ENCODE results near the gene MACROD1.

Gene MACROD1

GRCh38 chr11:64204080-64204440 lies 38.1 kb upstream of the MACROD1 start:
- Histone ChIP-seq H3K27ac (ENCODE audit: low read length) (no peak overlapping the region), H3K9me3 (ENCODE audit: control insufficient read depth, low read depth, low read length) (no peaks in the 10 kb centered on the region), H3K36me3 (ENCODE audit: control insufficient read depth, low read depth, low read length) (peaks cover 64% of the 10 kb centered on the region), H3K9ac (ENCODE audit: low read length) (no peak overlapping the region), H3K4me1 (ENCODE audit: control insufficient read depth, low read depth, low read length) (no peaks in the 10 kb centered on the region), H3K4me3 (ENCODE audit: low read length) (no peak overlapping the region), H3K27me3 (ENCODE audit: control insufficient read depth, insufficient read depth, low read length) (no peaks in the 10 kb centered on the region)

DNA sequence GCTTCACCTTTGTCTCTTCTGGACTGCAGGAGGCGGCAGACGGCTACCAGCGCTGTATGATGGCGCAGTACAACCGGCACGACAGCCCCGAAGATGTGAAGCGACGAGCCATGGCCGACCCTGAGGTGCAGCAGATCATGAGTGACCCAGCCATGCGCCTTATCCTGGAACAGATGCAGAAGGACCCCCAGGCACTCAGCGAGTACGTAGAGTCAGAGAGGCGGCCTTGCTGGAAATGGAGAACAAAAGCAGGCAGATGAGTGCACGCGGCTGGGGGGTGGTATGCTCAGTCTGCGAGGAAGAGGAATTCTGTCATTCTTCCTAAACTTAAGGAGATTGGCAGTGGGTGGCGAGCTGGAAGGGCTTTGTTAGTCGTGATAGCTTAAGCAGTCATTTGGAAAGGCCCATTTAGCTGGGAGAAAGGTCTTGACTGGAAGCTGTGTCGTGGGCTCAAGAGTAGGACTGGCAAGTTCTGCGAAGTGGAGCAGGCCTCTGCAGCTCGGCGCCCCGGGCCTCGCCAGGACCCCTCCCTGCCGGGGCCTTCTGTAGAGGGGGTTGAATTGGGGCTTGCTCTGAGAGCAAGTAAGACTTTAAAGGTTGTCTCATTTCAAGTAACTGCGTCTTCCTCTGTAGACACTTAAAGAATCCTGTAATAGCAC lies 37.6 kb upstream of the MACROD1 start:
- Histone ChIP-seq H3K36me3 (ENCODE audit: control insufficient read depth, low read depth, low read length) (peaks cover 68% of the 10 kb centered on the region), H3K4me1 (ENCODE audit: control insufficient read depth, low read depth, low read length) (no peaks in the 10 kb centered on the region), H3K9me3 (ENCODE audit: control insufficient read depth, low read depth, low read length) (no peaks in the 10 kb centered on the region), H3K27me3 (ENCODE audit: control insufficient read depth, insufficient read depth, low read length) (no peaks in the 10 kb centered on the region), H3K4me3 (ENCODE audit: low read length) (no peak overlapping the region), H3K27ac (ENCODE audit: low read length) (no peak overlapping the region), H3K9ac (ENCODE audit: low read length) (no peak overlapping the region)

GRCh38 chr11:64202992-64203391 lies 37.1 kb upstream of the MACROD1 start:
- peaks cover 73% of the 10 kb centered on the region for H3K36me3 ChIP-seq (ENCODE audit: control insufficient read depth, low read depth, low read length)
- no peak overlapping the region for H3K4me3 ChIP-seq (ENCODE audit: low read length)
- no peaks in the 10 kb centered on the region for H3K27me3 ChIP-seq (ENCODE audit: control insufficient read depth, insufficient read depth, low read length)
- H3K4me1 ChIP-seq (ENCODE audit: control insufficient read depth, low read depth, low read length): no peaks in the 10 kb centered on the region
- H3K9ac ChIP-seq (ENCODE audit: low read length): no peak overlapping the region
- H3K9me3 ChIP-seq (ENCODE audit: control insufficient read depth, low read depth, low read length): no peaks in the 10 kb centered on the region
- no peak overlapping the region for H3K27ac ChIP-seq (ENCODE audit: low read length)

DNA sequence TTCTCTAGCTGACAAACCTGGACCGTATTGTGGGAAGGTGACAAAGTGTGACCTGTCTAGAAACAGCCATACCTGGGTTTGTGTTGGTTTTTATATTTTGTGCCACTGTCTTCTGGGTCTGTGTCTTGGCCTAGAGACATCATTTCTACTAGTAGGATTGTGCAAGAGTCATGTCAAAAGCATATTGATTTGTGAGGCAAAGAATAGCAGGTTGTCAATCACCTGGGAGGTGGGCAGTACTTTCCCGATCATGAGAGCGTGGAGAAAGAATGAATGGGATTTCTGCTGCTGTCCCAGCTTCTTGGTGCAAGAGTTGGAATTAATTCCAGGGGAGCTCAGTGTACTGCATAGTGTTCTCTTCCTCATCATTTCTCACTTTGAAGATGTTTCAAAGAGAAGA lies 35.6 kb upstream of the MACROD1 start:
- H3K36me3 ChIP-seq (ENCODE audit: control insufficient read depth, low read depth, low read length): peaks cover 81% of the 10 kb centered on the region
- no peak overlapping the region for H3K27ac ChIP-seq (ENCODE audit: low read length)
- no peak overlapping the region for H3K4me3 ChIP-seq (ENCODE audit: low read length)
- H3K4me1 ChIP-seq (ENCODE audit: control insufficient read depth, low read depth, low read length): no peaks in the 10 kb centered on the region
- no peak overlapping the region for H3K9ac ChIP-seq (ENCODE audit: low read length)
- no peaks in the 10 kb centered on the region for H3K9me3 ChIP-seq (ENCODE audit: control insufficient read depth, low read depth, low read length)
- H3K27me3 ChIP-seq (ENCODE audit: control insufficient read depth, insufficient read depth, low read length): no peaks in the 10 kb centered on the region

GRCh38 chr11:64198511-64198910 lies 32.6 kb upstream of the MACROD1 start:
- peaks cover 87% of the 10 kb centered on the region for H3K36me3 ChIP-seq (ENCODE audit: control insufficient read depth, low read depth, low read length)
- no peaks in the 10 kb centered on the region for H3K4me1 ChIP-seq (ENCODE audit: control insufficient read depth, low read depth, low read length)
- no peak overlapping the region for H3K4me3 ChIP-seq (ENCODE audit: low read length)
- no peak overlapping the region for H3K27ac ChIP-seq (ENCODE audit: low read length)
- H3K9me3 ChIP-seq (ENCODE audit: control insufficient read depth, low read depth, low read length): no peaks in the 10 kb centered on the region
- H3K9ac ChIP-seq (ENCODE audit: low read length): no peak overlapping the region
- no peaks in the 10 kb centered on the region for H3K27me3 ChIP-seq (ENCODE audit: control insufficient read depth, insufficient read depth, low read length)

GRCh38 chr11:64196626-64197025 lies 30.7 kb upstream of the MACROD1 start:
- Histone ChIP-seq H3K4me3 (ENCODE audit: low read length) (no peak overlapping the region), H3K9ac (ENCODE audit: low read length) (no peak overlapping the region), H3K27me3 (ENCODE audit: control insufficient read depth, insufficient read depth, low read length) (no peaks in the 10 kb centered on the region), H3K36me3 (ENCODE audit: control insufficient read depth, low read depth, low read length) (peaks cover 84% of the 10 kb centered on the region), H3K9me3 (ENCODE audit: control insufficient read depth, low read depth, low read length) (no peaks in the 10 kb centered on the region), H3K27ac (ENCODE audit: low read length) (no peak overlapping the region), H3K4me1 (ENCODE audit: control insufficient read depth, low read depth, low read length) (no peaks in the 10 kb centered on the region)

GRCh38 chr11:64192434-64192833 lies 26.5 kb upstream of the MACROD1 start:
- peaks cover 58% of the 10 kb centered on the region for H3K36me3 ChIP-seq (ENCODE audit: control insufficient read depth, low read depth, low read length)
- no peak overlapping the region for H3K4me3 ChIP-seq (ENCODE audit: low read length)
- peaks cover 4% of the 10 kb centered on the region for H3K4me1 ChIP-seq (ENCODE audit: control insufficient read depth, low read depth, low read length)
- no peaks in the 10 kb centered on the region for H3K9me3 ChIP-seq (ENCODE audit: control insufficient read depth, low read depth, low read length)
- no peak overlapping the region for H3K9ac ChIP-seq (ENCODE audit: low read length)
- no peak overlapping the region for H3K27ac ChIP-seq (ENCODE audit: low read length)
- no peaks in the 10 kb centered on the region for H3K27me3 ChIP-seq (ENCODE audit: control insufficient read depth, insufficient read depth, low read length)

DNA sequence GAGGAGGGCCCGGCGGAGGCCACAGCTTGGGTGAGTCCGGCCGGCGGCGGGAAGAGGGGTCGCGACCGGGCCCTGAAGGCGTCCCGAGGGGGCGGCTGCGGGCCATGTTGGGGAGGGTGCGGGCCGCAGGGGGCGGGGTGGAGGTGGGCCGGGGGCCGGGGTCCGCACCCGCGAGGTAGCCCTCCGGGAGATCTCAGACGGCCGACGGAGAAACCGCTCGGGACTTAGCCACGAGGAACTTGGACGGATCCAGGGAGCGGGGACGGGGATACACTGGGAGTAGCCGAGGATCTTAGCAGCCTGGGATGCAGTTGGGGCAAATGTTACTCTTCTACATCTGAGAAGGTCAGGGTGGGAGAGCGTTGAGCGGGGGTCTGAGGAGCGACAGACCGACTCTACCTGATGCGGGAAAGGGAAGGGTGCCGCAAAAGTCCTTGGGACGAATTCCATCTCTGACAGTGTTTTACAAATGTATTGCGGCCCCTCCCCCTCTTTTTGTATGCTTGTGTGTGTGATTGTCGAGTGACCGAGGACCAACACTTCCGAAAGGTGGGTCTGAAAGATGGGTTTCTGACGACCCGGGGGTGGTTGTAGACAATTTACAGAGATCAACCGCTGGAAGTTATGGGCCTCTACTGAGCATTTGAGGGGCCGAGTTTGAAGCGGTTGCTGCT lies 20.7 kb upstream of the MACROD1 start:
- Histone ChIP-seq H3K27ac (ENCODE audit: low read length) (no peak overlapping the region), H3K9me3 (ENCODE audit: control insufficient read depth, low read depth, low read length) (no peaks in the 10 kb centered on the region), H3K4me3 (ENCODE audit: low read length) (no peak overlapping the region), H3K9ac (ENCODE audit: low read length) (no peak overlapping the region), H3K27me3 (ENCODE audit: control insufficient read depth, insufficient read depth, low read length) (no peaks in the 10 kb centered on the region), H3K36me3 (ENCODE audit: control insufficient read depth, low read depth, low read length) (peaks cover 9% of the 10 kb centered on the region), H3K4me1 (ENCODE audit: control insufficient read depth, low read depth, low read length) (peaks cover 7% of the 10 kb centered on the region)

DNA sequence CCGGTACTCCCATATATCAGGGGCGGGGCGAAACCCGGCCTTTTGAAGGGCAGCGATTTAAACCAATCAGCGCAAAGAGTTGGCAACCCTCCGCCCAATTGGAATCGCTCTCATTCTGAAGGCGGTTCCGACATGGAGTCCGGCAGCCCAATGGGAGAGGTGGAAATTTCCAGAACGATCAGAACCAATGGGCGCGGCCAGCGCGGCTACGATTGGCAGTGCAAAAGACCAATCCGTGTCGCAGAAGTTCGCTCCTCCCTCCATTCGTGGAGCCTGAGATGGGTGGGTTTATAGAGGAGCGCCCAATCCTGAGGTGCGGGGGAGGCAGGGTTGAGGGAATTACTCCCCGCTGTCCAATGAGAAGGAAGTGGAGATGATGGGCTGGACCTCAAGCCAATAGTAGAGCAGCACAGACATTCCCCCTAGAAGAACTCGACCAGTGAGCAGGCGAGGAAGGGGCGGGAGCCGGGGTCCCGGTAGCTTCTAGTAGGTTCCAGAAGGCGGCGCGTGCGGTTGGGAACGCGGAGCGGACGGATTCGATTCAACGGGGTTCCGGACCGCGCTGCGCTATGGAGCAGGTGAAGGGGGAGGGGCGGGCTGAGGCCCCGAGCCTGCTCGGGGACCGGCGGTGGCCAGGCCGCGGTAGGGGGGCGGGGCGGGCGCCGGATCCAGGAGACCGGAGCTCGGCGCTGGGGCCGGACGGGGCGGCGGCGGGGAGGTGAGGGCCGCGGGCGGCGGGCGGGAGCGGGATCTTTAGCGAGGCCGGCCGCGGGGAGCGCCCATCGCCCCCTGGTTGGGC lies 20.0 kb upstream of the MACROD1 start, which contains the start of gene STIP1:
TSS of gene STIP1 (plus strand) at position 479 of the 799 bp plus-strand sequence. CDS start at position 570, 91 bp downstream.
- Histone ChIP-seq H3K36me3 (ENCODE audit: control insufficient read depth, low read depth, low read length) (peaks cover 9% of the 10 kb centered on the region), H3K4me3 (ENCODE audit: low read length) (peak within 1 kb of the TSS; percentile 92), H3K27ac (ENCODE audit: low read length) (peak within 1 kb of the TSS; percentile 88), H3K9me3 (ENCODE audit: control insufficient read depth, low read depth, low read length) (no peaks in the 10 kb centered on the region), H3K4me1 (ENCODE audit: control insufficient read depth, low read depth, low read length) (peaks cover 8% of the 10 kb centered on the region), H3K27me3 (ENCODE audit: control insufficient read depth, insufficient read depth, low read length) (no peaks in the 10 kb centered on the region), H3K9ac (ENCODE audit: low read length) (peak within 1 kb of the TSS; percentile 97)

DNA sequence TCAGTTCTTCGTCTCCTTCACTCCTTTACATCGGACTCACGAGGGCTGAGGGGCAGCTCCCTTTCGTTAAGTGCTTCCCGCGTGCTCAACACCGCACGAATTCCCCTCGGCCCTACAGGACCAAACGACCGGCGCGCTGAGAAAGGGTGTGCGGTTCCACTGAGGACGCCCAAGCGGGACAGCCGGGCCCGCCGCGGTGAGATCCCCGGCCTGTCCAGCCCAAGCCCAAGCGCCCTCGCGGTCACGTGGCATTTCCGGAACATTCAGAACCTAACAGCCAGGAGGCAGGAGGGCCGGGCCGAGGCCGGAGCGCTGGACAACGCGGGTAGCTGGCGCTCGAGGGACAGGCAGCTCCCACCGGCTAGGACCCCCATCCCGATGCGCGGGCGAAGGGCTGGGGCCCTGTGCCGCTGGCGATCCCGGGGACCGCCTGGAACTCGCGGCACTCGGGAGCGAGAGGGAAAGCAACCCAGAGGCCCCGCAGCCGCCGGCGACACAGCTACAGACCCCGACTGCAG lies 19.3 kb upstream of the MACROD1 start:
- peaks cover 8% of the 10 kb centered on the region for H3K4me1 ChIP-seq (ENCODE audit: control insufficient read depth, low read depth, low read length)
- no peaks in the 10 kb centered on the region for H3K27me3 ChIP-seq (ENCODE audit: control insufficient read depth, insufficient read depth, low read length)
- peak overlapping the region; percentile 97 for H3K9ac ChIP-seq (ENCODE audit: low read length)
- H3K4me3 ChIP-seq (ENCODE audit: low read length): peak overlapping the region; percentile 92
- H3K9me3 ChIP-seq (ENCODE audit: control insufficient read depth, low read depth, low read length): no peaks in the 10 kb centered on the region
- H3K27ac ChIP-seq (ENCODE audit: low read length): peak overlapping the region; percentile 88
- H3K36me3 ChIP-seq (ENCODE audit: control insufficient read depth, low read depth, low read length): peaks cover 6% of the 10 kb centered on the region

DNA sequence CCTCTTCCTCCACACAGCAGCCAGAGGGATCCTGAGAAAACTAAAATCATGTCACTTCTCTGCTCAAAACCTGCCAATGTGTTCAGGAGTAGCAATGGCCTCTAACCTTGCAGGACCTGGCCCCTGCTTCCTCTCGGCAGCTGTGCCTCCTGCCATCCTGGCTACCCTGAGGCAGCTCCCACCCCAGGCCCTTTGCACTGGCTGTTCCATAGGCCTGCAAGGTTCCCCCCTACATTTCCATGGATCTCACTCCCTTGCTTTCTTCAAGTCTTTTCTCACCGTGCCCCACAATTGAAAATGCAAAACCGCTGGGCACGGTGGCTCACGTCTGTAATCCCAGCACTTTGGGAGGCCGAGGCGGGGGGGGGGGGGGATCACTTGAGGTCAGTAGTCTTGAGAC lies 18.0 kb upstream of the MACROD1 start:
- H3K4me3 ChIP-seq (ENCODE audit: low read length): peak overlapping the region; percentile 92
- H3K9me3 ChIP-seq (ENCODE audit: control insufficient read depth, low read depth, low read length): no peaks in the 10 kb centered on the region
- H3K27ac ChIP-seq (ENCODE audit: low read length): no peak overlapping the region
- H3K27me3 ChIP-seq (ENCODE audit: control insufficient read depth, insufficient read depth, low read length): no peaks in the 10 kb centered on the region
- no peak overlapping the region for H3K9ac ChIP-seq (ENCODE audit: low read length)
- H3K4me1 ChIP-seq (ENCODE audit: control insufficient read depth, low read depth, low read length): peaks cover 5% of the 10 kb centered on the region
- peaks cover 6% of the 10 kb centered on the region for H3K36me3 ChIP-seq (ENCODE audit: control insufficient read depth, low read depth, low read length)

Data from iPS-18a (cell line).